Endodermal cell (in vitro differentiated cells): ENCODE measurements around the gene SLC6A18. TPM values are rescaled to one million over a fixed set of nuclear protein-coding genes. Genes with fewer than 3 reads are reported as not detected.

Source experiments
- DNase-seq: peaks from one replicate; pipeline ENCODE4 v3.0.0-alpha.2; 2017
- H3K27ac ChIP-seq: 2 replicates; pipeline ENCODE4 v1.5.1; 2013; ENCODE audit warnings: mild to moderate bottlenecking, low read depth, low read length, moderate library complexity
- H3K27me3 ChIP-seq: 2 replicates; pipeline ENCODE4 v1.6.1; 2013; ENCODE audit warnings: mild to moderate bottlenecking, low read length, moderate library complexity; ENCODE audit not compliant: insufficient read depth, control insufficient read depth, poor library complexity, severe bottlenecking
- H3K36me3 ChIP-seq: 2 replicates; pipeline ENCODE4 v1.7.0; 2013; ENCODE audit warnings: mild to moderate bottlenecking, low read length, moderate library complexity; ENCODE audit not compliant: control insufficient read depth, insufficient read depth
- H3K4me1 ChIP-seq: one replicate; pipeline ENCODE4 v1.7.0; 2013; ENCODE audit warnings: low read length; ENCODE audit not compliant: control insufficient read depth, insufficient read depth
- H3K4me3 ChIP-seq: 2 replicates; pipeline ENCODE4 v1.5.1; 2013; ENCODE audit warnings: mild to moderate bottlenecking, low read length, moderate library complexity
- H3K9ac ChIP-seq: 2 replicates; pipeline ENCODE4 v1.6.1; 2013; ENCODE audit warnings: mild to moderate bottlenecking, low read length, moderate library complexity; ENCODE audit not compliant: poor library complexity, severe bottlenecking; ENCODE audit errors: extremely low read depth
- H3K9me3 ChIP-seq: 2 replicates; pipeline ENCODE4 v1.6.1; 2013; ENCODE audit warnings: mild to moderate bottlenecking, low read length, moderate library complexity; ENCODE audit not compliant: control insufficient read depth
- H3K27ac Mint-ChIP-seq: 2 replicates; pipeline ENCODE4 v1.8.0; 2020; ENCODE audit warnings: mixed read lengths
- H3K27me3 Mint-ChIP-seq: 2 replicates; pipeline ENCODE4 v1.8.0; 2021; ENCODE audit warnings: mild to moderate bottlenecking, mixed read lengths; ENCODE audit not compliant: insufficient read depth
- H3K36me3 Mint-ChIP-seq: 2 replicates; pipeline ENCODE4 v1.8.0; 2020; ENCODE audit warnings: low read depth, mixed read lengths
- H3K4me1 Mint-ChIP-seq: 2 replicates; pipeline ENCODE4 v1.8.0; 2020; ENCODE audit warnings: mixed read lengths
- H3K4me3 Mint-ChIP-seq: 2 replicates; pipeline ENCODE4 v1.8.0; 2020; ENCODE audit warnings: mild to moderate bottlenecking, moderate library complexity, mixed read lengths
- H3K9me3 Mint-ChIP-seq: 2 replicates; pipeline ENCODE4 v1.8.0; 2020; ENCODE audit warnings: mild to moderate bottlenecking, mixed read lengths
- WGBS, 2 experiments: methylation state at CpG; one replicate each; pipeline versions ENCODE4 v1.1.5 to v1.1.7; 2013; ENCODE audit warnings: missing lambda C conversion rate in 2 of 2, mixed read lengths in 1 of 2; ENCODE audit not compliant: insufficient coverage in 1 of 2, insufficient read length in 1 of 2; 5-methylcytosine and 5-hydroxymethylcytosine counted together
- total RNA-seq, 2 donors: library from RNA; stranded (reverse); fragmentation: NEBNext Ultra II Directional in 1 of 2; extraction: Animal tissue kit (Norgen Biotek cat#: 25700) in 1 of 2; gene quantifications; 2 replicates in 1 of 2; 3 replicates in 1 of 2; pipeline ENCODE4 v1.2.1, GENCODE V29; 2021
- TF ChIP-seq, protein P1 (sequence below): fragments of 200-600 bp; sonication (generic); conservative IDR thresholded peaks from 2 replicates; pipeline ENCODE4 v1.5.0; 2021; ENCODE audit warnings: antibody characterized with exemption, mild to moderate bottlenecking

Gene SLC6A18
- total RNA-seq, 2 donors from 2014 or later = not detected

DNA sequence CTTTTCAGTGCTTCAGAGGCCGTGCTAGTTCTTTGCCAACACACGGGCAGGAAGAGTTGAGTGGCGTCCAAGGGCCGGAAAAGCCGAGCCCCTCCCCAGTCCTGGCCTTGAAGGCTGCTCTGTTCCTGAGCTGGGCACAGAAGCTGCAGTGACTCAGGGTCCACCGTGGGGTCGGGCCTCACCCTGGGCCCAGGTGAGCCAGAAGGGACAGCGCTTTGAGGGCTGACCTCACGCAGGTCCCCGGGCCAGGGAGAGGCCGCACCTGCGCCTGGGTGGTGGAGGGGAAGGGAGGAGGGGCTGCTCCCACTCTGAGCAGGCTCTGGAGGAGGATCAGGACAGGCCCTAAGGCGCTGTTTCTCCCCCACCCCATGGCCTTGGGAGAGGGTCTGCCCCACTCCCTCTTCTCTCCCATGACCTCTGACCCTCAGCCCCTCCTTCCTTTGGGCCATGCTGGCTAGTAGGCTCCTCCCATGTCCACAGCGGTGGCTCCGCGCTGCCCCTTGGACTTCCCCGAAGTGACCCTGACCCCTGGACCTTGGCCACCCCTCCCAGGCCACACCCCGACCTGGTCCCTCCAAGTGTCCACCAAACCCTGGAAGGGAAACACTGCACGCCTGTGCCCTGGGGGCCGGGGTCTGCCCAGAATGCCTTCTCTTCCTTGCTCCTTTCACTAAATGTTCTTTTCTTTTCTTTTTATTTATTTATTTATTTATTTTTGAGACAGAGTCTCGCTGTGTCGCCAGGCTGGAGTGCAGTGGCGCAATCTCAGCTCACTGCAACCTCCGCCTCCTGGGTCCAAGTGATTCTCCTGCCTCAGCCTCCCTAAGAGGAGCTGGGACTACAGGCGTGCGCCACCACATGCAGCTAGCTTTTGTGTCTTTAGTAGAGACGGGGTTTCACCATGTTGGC is 43.5 kb upstream of the SLC6A18 start:
- H3K27ac Mint-ChIP-seq = no peak overlapping the region
- H3K4me3 Mint-ChIP-seq = no peak overlapping the region
- peaks cover 15% of the 10 kb centered on the region for H3K4me1 Mint-ChIP-seq
- DNase-seq = no peak
- no peaks in the 10 kb centered on the region for H3K36me3 ChIP-seq
- H3K9me3 Mint-ChIP-seq = no peaks in the 10 kb centered on the region
- 89 to 90% methylated on average over 13 to 27 of the region's 27 CpGs for whole genome bisulfite sequencing, 2 experiments
- no peaks in the 10 kb centered on the region for H3K36me3 Mint-ChIP-seq
- H3K27me3 ChIP-seq = no peaks in the 10 kb centered on the region
- H3K4me1 ChIP-seq = peaks cover 15% of the 10 kb centered on the region
- no peak overlapping the region for H3K4me3 ChIP-seq
- H3K27me3 Mint-ChIP-seq = no peaks in the 10 kb centered on the region
- H3K9me3 ChIP-seq = no peaks in the 10 kb centered on the region
- no peak overlapping the region for H3K9ac ChIP-seq
- TF ChIP-seq, protein P1, sequence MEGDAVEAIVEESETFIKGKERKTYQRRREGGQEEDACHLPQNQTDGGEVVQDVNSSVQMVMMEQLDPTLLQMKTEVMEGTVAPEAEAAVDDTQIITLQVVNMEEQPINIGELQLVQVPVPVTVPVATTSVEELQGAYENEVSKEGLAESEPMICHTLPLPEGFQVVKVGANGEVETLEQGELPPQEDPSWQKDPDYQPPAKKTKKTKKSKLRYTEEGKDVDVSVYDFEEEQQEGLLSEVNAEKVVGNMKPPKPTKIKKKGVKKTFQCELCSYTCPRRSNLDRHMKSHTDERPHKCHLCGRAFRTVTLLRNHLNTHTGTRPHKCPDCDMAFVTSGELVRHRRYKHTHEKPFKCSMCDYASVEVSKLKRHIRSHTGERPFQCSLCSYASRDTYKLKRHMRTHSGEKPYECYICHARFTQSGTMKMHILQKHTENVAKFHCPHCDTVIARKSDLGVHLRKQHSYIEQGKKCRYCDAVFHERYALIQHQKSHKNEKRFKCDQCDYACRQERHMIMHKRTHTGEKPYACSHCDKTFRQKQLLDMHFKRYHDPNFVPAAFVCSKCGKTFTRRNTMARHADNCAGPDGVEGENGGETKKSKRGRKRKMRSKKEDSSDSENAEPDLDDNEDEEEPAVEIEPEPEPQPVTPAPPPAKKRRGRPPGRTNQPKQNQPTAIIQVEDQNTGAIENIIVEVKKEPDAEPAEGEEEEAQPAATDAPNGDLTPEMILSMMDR = no peak
- H3K27ac ChIP-seq = no peak overlapping the region

- no peaks in the 10 kb centered on the region for H3K36me3 Mint-ChIP-seq
- no peak overlapping the region for H3K4me3 ChIP-seq
- H3K4me1 Mint-ChIP-seq = peaks cover 15% of the 10 kb centered on the region
- H3K4me1 ChIP-seq = peaks cover 17% of the 10 kb centered on the region
- H3K9me3 Mint-ChIP-seq = no peaks in the 10 kb centered on the region
- H3K27me3 Mint-ChIP-seq = no peaks in the 10 kb centered on the region
- TF ChIP-seq, protein P1 = no peak
- H3K4me3 Mint-ChIP-seq = no peak overlapping the region
- no peak overlapping the region for H3K9ac ChIP-seq
- H3K27ac ChIP-seq = peak overlapping the region; percentile 92
- no peak overlapping the region for H3K27ac Mint-ChIP-seq
- WGBS, 2 experiments = 85 to 100% methylated on average over 5 to 7 of the region's 7 CpGs
- DNase-seq = no peak
- no peaks in the 10 kb centered on the region for H3K36me3 ChIP-seq
- no peaks in the 10 kb centered on the region for H3K27me3 ChIP-seq
- H3K9me3 ChIP-seq = no peaks in the 10 kb centered on the region
Measured at GRCh38 chr5:1182360-1182632, 42.9 kb upstream of the SLC6A18 start.

GRCh38 chr5:1182633-1183423 is 42.4 kb upstream of the SLC6A18 start:
- peaks cover 15% of the 10 kb centered on the region for H3K4me1 Mint-ChIP-seq
- peaks cover 17% of the 10 kb centered on the region for H3K4me1 ChIP-seq
- WGBS, 2 experiments = 83 to 91% methylated on average over 25 to 31 of the region's 31 CpGs
- H3K27me3 Mint-ChIP-seq = no peaks in the 10 kb centered on the region
- no peaks in the 10 kb centered on the region for H3K36me3 Mint-ChIP-seq
- no peaks in the 10 kb centered on the region for H3K9me3 Mint-ChIP-seq
- H3K27ac ChIP-seq = peak overlapping the region; percentile 92
- no peak overlapping the region for H3K4me3 ChIP-seq
- no peaks in the 10 kb centered on the region for H3K27me3 ChIP-seq
- H3K4me3 Mint-ChIP-seq = no peak overlapping the region
- H3K36me3 ChIP-seq = no peaks in the 10 kb centered on the region
- no peak for DNase-seq
- TF ChIP-seq, protein P1 = no peak
- no peaks in the 10 kb centered on the region for H3K9me3 ChIP-seq
- no peak overlapping the region for H3K9ac ChIP-seq
- H3K27ac Mint-ChIP-seq = no peak overlapping the region
